SU-DHL-6 (cell line): Measurements from ENCODE around the gene UVSSA.

ENCODE experiments used
- CTCF ChIP-seq: fragments of 200-600 bp; sonication (generic); IDR thresholded peaks from one replicate; pipeline ENCODE4 v1.5.1; 2017; ENCODE audit warnings: antibody characterized with exemption, mild to moderate bottlenecking, low read length, moderate library complexity; ENCODE audit not compliant: insufficient read depth, poor library complexity, severe bottlenecking
- EZH2phosphoT487 ChIP-seq: fragments of 200-600 bp; sonication (generic), shearing (Covaris generic); conservative IDR thresholded peaks from 2 replicates; pipeline ENCODE4 v1.6.1; 2018; ENCODE audit warnings: mild to moderate bottlenecking, antibody characterized with exemption, low read length, moderate library complexity, mixed read lengths

DNA sequence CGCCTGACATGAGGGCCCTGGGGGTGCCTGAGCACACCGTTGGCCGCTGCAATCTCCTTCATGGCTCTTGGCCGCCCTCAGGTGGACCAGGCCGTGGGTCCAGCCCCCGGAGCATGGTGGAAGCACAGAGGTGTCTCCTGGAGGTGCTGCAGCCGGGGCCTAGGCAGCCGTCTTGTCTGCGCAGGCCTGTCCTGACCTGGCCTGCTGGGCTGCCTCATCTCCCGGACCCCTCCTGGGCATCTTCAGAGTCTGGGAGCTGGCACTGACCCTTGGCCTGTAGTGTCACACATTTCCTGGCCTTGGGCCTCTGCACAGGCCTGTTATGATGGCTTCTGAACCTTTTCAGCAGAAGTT lies 20.9 kb downstream of the UVSSA start:
- TF ChIP-seq CTCF: no peak
- no peak for TF ChIP-seq EZH2phosphoT487
